Left lung (tissue), 10 donors: ENCODE results near the gene IL17RC. TPM values are rescaled to one million over a fixed set of nuclear protein-coding genes. Genes with fewer than 3 reads are reported as not detected.

Source experiments
- ATAC-seq: fragments of 200-7000 bp; cut with Tn5 transposase; one replicate; pipeline ENCODE4 v1.9.1; 2020; ENCODE audit warnings: moderate library complexity
- DNase-seq, 4 donors: peaks; one replicate each; pipeline ENCODE4 v3.0.0-alpha.2; 2013 to 2020
- H3K27ac ChIP-seq, 2 donors: fragments of 200-600 bp; sonication (generic) in 1 of 2; one replicate each; pipeline versions ENCODE4 v1.5.0 to v1.8.0; 2020 to 2021
- H3K27me3 ChIP-seq, 2 donors: fragments of 200-600 bp; sonication (generic) in 1 of 2; one replicate each; pipeline versions ENCODE4 v1.5.0 to v1.8.0; 2020 to 2021
- H3K36me3 ChIP-seq, 2 donors: fragments of 200-600 bp; sonication (generic) in 1 of 2; one replicate each; pipeline versions ENCODE4 v1.5.0 to v1.8.0; 2020 to 2021
- H3K4me1 ChIP-seq, 2 donors: fragments of 200-600 bp; one replicate each; pipeline ENCODE4 v1.8.0; 2021
- H3K4me3 ChIP-seq, 2 donors: fragments of 200-600 bp; sonication (generic) in 1 of 2; one replicate each; pipeline versions ENCODE4 v1.5.0 to v1.8.0; 2020 to 2021; ENCODE audit warnings: mild to moderate bottlenecking in 1 of 2
- H3K9me3 ChIP-seq, 2 donors: fragments of 200-600 bp; sonication (generic) in 1 of 2; one replicate each; pipeline versions ENCODE4 v1.5.0 to v1.8.0; 2020 to 2021
- CTCF ChIP-seq, 2 donors: fragments of 200-600 bp; sonication (generic) in 1 of 2; IDR thresholded peaks; one replicate each; pipeline versions ENCODE4 v1.5.0 to v1.8.0; 2021; ENCODE audit warnings: antibody characterized with exemption in 2 of 2
- intact Hi-C, 2 donors: fragments of 100-400 bp; cut with DNase I; formaldehyde crosslinking; loops; one replicate each; pipeline versions ENCODE4 v1.11.2 to v1.14.2; 2022
- polyA plus RNA-seq, 6 donors: library from polyadenylated mRNA; unstranded; fragments of 120-200 nt; gene quantifications; one replicate each; pipeline ENCODE4 v1.2.1, GENCODE V29; 2013; ENCODE audit not compliant: insufficient read length in 6 of 6
- total RNA-seq, 2 donors: library from RNA; stranded (reverse); fragmentation: NEBNext Ultra II Directional; extraction: Animal tissue kit (Norgen Biotek cat#: 25700); gene quantifications; one replicate each; pipeline ENCODE4 v1.2.1, GENCODE V29; 2021
- donor health status: DM: no; HTN: yes; CAD: no.
- donor health status: DM: no; HTN: no; CAD: no.

IL17RC gene
- total and polyA plus RNA-seq, 8 donors, result 20.4 to 54.4 (median 46.9) TPM

- Histone ChIP-seq H3K4me3 (peak within 1 kb of the TSS; percentile 28 to 38), H3K4me1 (peaks cover 4 to 27% of the 10 kb centered on the region in 2 donors), H3K27ac (peak within 1 kb of the TSS; percentile 43 to 58), H3K27me3 (no peaks in the 10 kb centered on the region), H3K36me3 (no peaks in the 10 kb centered on the region), H3K9me3 (no peaks in the 10 kb centered on the region)
- peak in 3 of 4 donors; percentile 62 to 85 (median 64) for DNase-seq
- intact Hi-C loops, result no loop called here
- no peak for TF ChIP-seq CTCF (IDR thresholded peaks at IDR 0.05)
- peak; percentile 88 for ATAC-seq
Measured at GRCh38 chr3:9902372-9903237, 14.3 kb upstream of the IL17RC start, which contains the start of gene IL17RE. Gene IL17RE, plus strand, starts transcription at chr3:9902848. Its CDS starts 85 bp downstream, at chr3:9902933.

DNA sequence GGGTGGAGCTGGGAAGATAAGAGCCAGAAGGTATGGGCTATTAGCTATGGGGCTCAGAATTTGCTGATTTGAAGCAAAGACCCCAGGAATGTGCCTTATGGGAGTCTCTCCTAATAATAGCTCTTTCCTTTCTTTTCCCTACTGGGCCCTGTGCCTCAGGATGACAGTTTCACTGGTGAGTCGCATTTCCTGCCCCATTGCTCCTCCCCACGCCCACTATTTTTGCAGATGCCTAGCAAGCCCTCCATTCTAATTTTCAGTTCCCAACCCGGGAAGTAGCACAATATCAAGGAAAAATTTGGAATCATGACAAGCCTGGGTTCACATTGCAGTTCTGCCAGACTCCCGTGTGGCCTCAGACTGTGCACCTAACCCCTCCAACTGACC, 13.7 kb upstream of the IL17RC start:
- peak overlapping the region; percentile 28 to 38 for H3K4me3 ChIP-seq
- no peak for TF ChIP-seq CTCF (IDR thresholded peaks at IDR 0.05)

DNA sequence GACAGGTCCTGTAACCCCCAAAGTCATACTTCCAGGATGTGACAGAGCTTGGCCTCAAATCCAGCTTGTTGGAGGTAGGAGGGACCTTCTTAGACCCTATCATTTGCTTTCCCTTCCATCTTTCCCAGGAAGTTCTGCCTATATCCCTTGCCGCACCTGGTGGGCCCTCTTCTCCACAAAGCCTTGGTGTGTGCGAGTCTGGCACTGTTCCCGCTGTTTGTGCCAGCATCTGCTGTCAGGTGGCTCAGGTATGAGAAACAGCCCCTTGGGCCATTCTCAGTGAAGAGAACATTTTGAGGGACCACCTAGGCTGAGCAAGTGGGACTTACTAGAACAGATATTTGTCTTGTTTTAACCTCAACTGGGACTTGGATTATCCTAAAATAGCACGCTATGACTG, 13.0 kb upstream of the IL17RC start:
- H3K4me3 ChIP-seq, result no peak overlapping the region
- DNase-seq (no peak), ATAC-seq (no peak)
- no peak for TF ChIP-seq CTCF (IDR thresholded peaks at IDR 0.05)
- H3K27ac ChIP-seq, result no peak overlapping the region
- H3K9me3 ChIP-seq, result no peaks in the 10 kb centered on the region
- H3K4me1 ChIP-seq, result peaks cover 3 to 23% of the 10 kb centered on the region in 2 donors
- intact Hi-C loops, result no loop called here
- H3K36me3 ChIP-seq, result no peaks in the 10 kb centered on the region
- H3K27me3 ChIP-seq, result no peaks in the 10 kb centered on the region

More for the DNA sequence above, 13.7 kb upstream of the IL17RC start:
- no peak for DNase-seq
- Histone ChIP-seq H3K27me3 (no peaks in the 10 kb centered on the region), H3K36me3 (no peaks in the 10 kb centered on the region), H3K27ac (peak overlapping the region; percentile 43 to 58), H3K9me3 (no peaks in the 10 kb centered on the region), H3K4me1 (peaks cover 4 to 27% of the 10 kb centered on the region in 2 donors)
- intact Hi-C loops, result no loop called here
- ATAC-seq, result peak; percentile 34

DNA sequence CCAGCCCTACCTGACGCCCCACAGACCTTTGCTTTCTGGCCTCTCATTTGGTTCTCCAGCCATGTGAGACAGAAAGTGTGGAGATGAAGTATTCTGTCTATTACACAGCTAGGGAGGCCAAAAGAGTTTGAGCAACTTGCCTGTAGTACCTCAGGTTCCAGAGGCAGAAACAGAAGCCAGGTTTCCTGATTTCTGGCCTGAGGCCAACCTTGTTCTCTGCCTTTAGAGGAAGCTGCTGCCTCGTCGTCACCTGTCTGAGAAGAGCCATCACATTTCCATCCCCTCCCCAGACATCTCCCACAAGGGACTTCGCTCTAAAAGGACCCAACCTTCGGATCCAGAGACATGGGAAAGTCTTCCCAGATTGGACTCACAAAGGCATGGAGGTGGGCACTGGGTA, 10.4 kb upstream of the IL17RC start:
- H3K9me3 ChIP-seq, result no peaks in the 10 kb centered on the region
- TF ChIP-seq CTCF (IDR thresholded peaks at IDR 0.05), result no peak
- H3K4me3 ChIP-seq, result no peak overlapping the region
- ATAC-seq, result no peak
- DNase-seq, result no peak
- intact Hi-C loops, result no loop called here
- no peak overlapping the region for H3K27ac ChIP-seq
- peaks cover 0 to 24% of the 10 kb centered on the region in 2 donors for H3K4me1 ChIP-seq
- H3K27me3 ChIP-seq, result no peaks in the 10 kb centered on the region
- no peaks in the 10 kb centered on the region for H3K36me3 ChIP-seq

- intact Hi-C loops, result no loop called here
- H3K27me3 ChIP-seq, result no peaks in the 10 kb centered on the region
- no peaks in the 10 kb centered on the region for H3K36me3 ChIP-seq
- no peaks in the 10 kb centered on the region for H3K9me3 ChIP-seq
- no peak overlapping the region for H3K27ac ChIP-seq
- H3K4me1 ChIP-seq, result peaks cover 0 to 22% of the 10 kb centered on the region in 2 donors
- TF ChIP-seq CTCF (IDR thresholded peaks at IDR 0.05), result no peak
- no peak for DNase-seq
- no peak for ATAC-seq
- H3K4me3 ChIP-seq, result no peak overlapping the region
Measured at GRCh38 chr3:9908286-9908685, 8.6 kb upstream of the IL17RC start.
